Naive thymus-derived CD4-positive, alpha-beta T cell (primary cell): Measurements from ENCODE around the gene CLPTM1L. TPM values are rescaled to one million over a fixed set of nuclear protein-coding genes. Genes with fewer than 3 reads are reported as not detected.

ENCODE experiments used
- ATAC-seq: fragments of 150-1000 bp; cut with Tn5 transposase; 2 replicates; pipeline ENCODE4 v1.10.0; 2021; ENCODE audit warnings: mild to moderate bottlenecking, moderate library complexity
- CTCF ChIA-PET: fragments of 350-600 bp; sonication (Branson Sonifier 250); formaldehyde crosslinking; loops from one replicate; lab custom pipeline; 2021; ENCODE audit warnings: antibody characterized with exemption; lab: Charles Lee
- POLR2A ChIA-PET: fragments of 350-600 bp; sonication (Branson Sonifier 250); formaldehyde crosslinking; loops from one replicate; lab custom pipeline; 2021; ENCODE audit warnings: antibody characterized with exemption, inconsistent platforms; lab: Charles Lee
- DNase-seq, 9 donors: peaks; one replicate each; pipeline versions ENCODE4 v3.0.0 to v3.0.0-alpha.2; 2020 to 2022; ENCODE audit warnings: mixed read lengths in 1 of 9
- H3K27ac ChIP-seq: one replicate; pipeline ENCODE4 v1.7.0; 2013; ENCODE audit warnings: mild to moderate bottlenecking, low read depth, low read length, moderate library complexity
- H3K27me3 ChIP-seq, 2 donors: one replicate each; pipeline ENCODE4 v1.7.0; 2013; ENCODE audit warnings: low read length in 2 of 2, mild to moderate bottlenecking in 2 of 2, moderate library complexity in 2 of 2; ENCODE audit not compliant: control insufficient read depth in 2 of 2, insufficient read depth in 2 of 2
- H3K36me3 ChIP-seq, 3 experiments: 1 replicate in 2 of 3; 2 replicates in 1 of 3; pipeline ENCODE4 v1.7.0; 2013; ENCODE audit warnings: low read length in 3 of 3, mild to moderate bottlenecking in 3 of 3, moderate library complexity in 1 of 3; ENCODE audit not compliant: insufficient read depth in 3 of 3, control insufficient read depth in 2 of 3
- H3K4me1 ChIP-seq, 2 donors: one replicate each; pipeline ENCODE4 v1.7.0; 2013; ENCODE audit warnings: low read length in 2 of 2, mild to moderate bottlenecking in 2 of 2, moderate library complexity in 1 of 2; ENCODE audit not compliant: control insufficient read depth in 2 of 2, insufficient read depth in 2 of 2
- H3K4me3 ChIP-seq: 2 replicates; pipeline ENCODE4 v1.7.0; 2013; ENCODE audit warnings: mild to moderate bottlenecking, low read length
- H3K9me3 ChIP-seq, 3 experiments: 1 replicate in 2 of 3; 2 replicates in 1 of 3; pipeline ENCODE4 v1.7.0; 2013; ENCODE audit warnings: low read length in 3 of 3; ENCODE audit not compliant: control insufficient read depth in 2 of 3
- H3K27ac Mint-ChIP-seq, 9 donors: one replicate each; pipeline ENCODE4 v1.8.0; 2020 to 2022; ENCODE audit warnings: mixed read lengths in 9 of 9, mild to moderate bottlenecking in 8 of 9, moderate library complexity in 5 of 9, inconsistent platforms in 2 of 9
- H3K27me3 Mint-ChIP-seq, 5 donors: one replicate each; pipeline ENCODE4 v1.8.0; 2021 to 2022; ENCODE audit warnings: mixed read lengths in 5 of 5, mild to moderate bottlenecking in 1 of 5
- H3K36me3 Mint-ChIP-seq, 5 donors: one replicate each; pipeline ENCODE4 v1.8.0; 2020 to 2022; ENCODE audit warnings: mixed read lengths in 5 of 5, mild to moderate bottlenecking in 3 of 5, inconsistent platforms in 1 of 5
- H3K4me1 Mint-ChIP-seq, 7 donors: one replicate each; pipeline ENCODE4 v1.8.0; 2020 to 2022; ENCODE audit warnings: mixed read lengths in 7 of 7, mild to moderate bottlenecking in 3 of 7, inconsistent platforms in 1 of 7
- H3K4me3 Mint-ChIP-seq, 10 donors: one replicate each; pipeline ENCODE4 v1.8.0; 2020 to 2022; ENCODE audit warnings: mild to moderate bottlenecking in 10 of 10, mixed read lengths in 10 of 10, moderate library complexity in 6 of 10, inconsistent platforms in 2 of 10
- H3K9me3 Mint-ChIP-seq, 11 donors: one replicate each; pipeline ENCODE4 v1.8.0; 2020 to 2022; ENCODE audit warnings: mixed read lengths in 11 of 11, mild to moderate bottlenecking in 4 of 11, inconsistent platforms in 1 of 11, moderate library complexity in 1 of 11
- intact Hi-C, 2 donors: fragments of 100-400 bp; cut with micrococcal nuclease; formaldehyde crosslinking; loops; one replicate each; pipeline ENCODE4 v1.15.1; 2023
- polyA plus RNA-seq, 2 donors: library from polyadenylated mRNA; unstranded; fragments of 300-500 nt; fragmentation: Illumina TruSeq; gene quantifications; one replicate each; pipeline ENCODE4 v1.2.3, GENCODE V29; 2021
- total RNA-seq, 6 experiments: library from RNA in 5 of 6; stranded (reverse) in 5 of 6; gene quantifications; 1 replicate in 5 of 6; 2 replicates in 1 of 6; pipeline ENCODE4 v1.2.3 and lab custom pipeline; 2021 to 2026

The CLPTM1L gene
- total and polyA plus RNA-seq, 7 experiments from 2014 or later: 27.7 to 104 (median 67.6) TPM

DNA sequence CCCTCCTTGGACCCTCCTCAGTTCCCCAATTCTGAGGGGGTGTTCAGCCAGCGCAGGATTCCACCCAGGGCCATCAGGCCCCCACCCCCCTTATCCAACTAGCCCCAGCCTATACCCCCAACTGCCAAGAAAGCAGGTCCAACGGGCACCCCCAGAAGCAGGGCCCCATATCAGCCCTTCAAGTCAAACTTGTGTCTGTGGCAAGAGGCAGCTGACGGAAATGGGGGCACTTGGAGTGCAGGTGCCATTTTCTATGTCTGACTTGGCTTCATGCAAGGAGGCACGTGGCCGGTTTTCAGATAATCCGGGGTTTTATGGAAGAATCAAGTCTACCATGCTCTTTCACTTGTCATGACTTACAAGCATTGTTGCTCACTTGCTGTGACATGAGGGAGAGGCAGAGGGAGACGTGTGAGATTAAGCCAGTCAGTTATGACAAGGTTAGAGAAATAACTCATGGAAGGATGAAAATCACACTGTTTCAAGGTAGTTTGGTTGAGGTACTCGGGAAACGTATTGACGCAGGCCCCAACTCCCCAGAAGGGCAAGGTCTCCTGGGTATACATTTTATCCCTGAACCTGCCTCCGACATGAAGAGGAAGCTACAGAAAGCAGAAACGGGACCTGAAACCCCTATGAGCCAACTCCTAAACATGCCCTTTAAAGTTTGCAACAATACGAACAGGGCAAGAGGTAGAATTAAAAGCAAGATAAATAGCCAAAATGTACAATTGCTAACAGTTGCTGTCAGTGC, 26.5 kb upstream of the CLPTM1L start:
- Histone ChIP-seq H3K4me3 (no peak overlapping the region), H3K4me1 (peaks cover 0 to 15% of the 10 kb centered on the region in 2 donors), H3K36me3 (no peaks in the 10 kb centered on the region), H3K27me3 (no peaks in the 10 kb centered on the region), H3K9me3 (no peaks in the 10 kb centered on the region), H3K27ac (no peak overlapping the region)
- ChIA-PET CTCF (interaction anchor here (1.2 kb wide), 1 partner anchor 11 kb away, joined by 4 read pairs; no protein-coding TSS in a partner anchor), POLR2A (no interaction called here)
- Mint-ChIP-seq H3K36me3 (no peaks in the 10 kb centered on the region), H3K27me3 (peaks cover 0 to 13% (median 0%) of the 10 kb centered on the region in 5 donors), H3K4me1 (peaks cover 0 to 2% (median 0%) of the 10 kb centered on the region in 7 donors), H3K4me3 (no peak overlapping the region), H3K27ac (no peak overlapping the region), H3K9me3 (no peaks in the 10 kb centered on the region)
- ATAC-seq: peak; percentile 28
- no peak for DNase-seq
- intact Hi-C loops: no loop called here

DNA sequence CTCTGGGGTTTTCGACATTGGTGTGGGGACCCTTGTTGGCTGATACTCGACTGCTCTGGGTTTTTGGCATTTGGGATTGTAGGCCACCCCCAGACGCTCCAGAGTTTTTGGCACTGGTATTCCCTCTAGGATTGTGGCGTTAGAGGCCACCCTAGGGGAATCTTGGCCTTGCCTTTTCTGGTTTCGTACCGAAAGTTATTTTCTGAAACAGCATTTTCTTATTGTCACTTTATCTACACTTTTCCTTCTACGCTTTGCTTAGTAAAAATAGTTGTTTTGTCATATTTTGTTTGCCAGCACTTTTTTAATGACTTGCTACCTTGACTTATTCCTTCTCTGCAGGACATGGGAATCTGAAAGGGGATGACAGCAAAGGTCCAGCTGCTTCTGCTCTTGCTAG, 25.1 kb upstream of the CLPTM1L start:
- Mint-ChIP-seq H3K4me3 (no peak overlapping the region), H3K9me3 (no peaks in the 10 kb centered on the region), H3K4me1 (peaks cover 0 to 2% (median 0%) of the 10 kb centered on the region in 7 donors), H3K27ac (no peak overlapping the region), H3K36me3 (no peaks in the 10 kb centered on the region), H3K27me3 (peaks cover 0 to 12% (median 0%) of the 10 kb centered on the region in 5 donors)
- DNase-seq: no peak
- ATAC-seq: no peak
- Histone ChIP-seq H3K9me3 (no peaks in the 10 kb centered on the region), H3K27me3 (no peaks in the 10 kb centered on the region), H3K36me3 (no peaks in the 10 kb centered on the region), H3K4me3 (no peak overlapping the region), H3K27ac (no peak overlapping the region), H3K4me1 (peaks cover 0 to 7% of the 10 kb centered on the region in 2 donors)
- POLR2A ChIA-PET: no interaction called here
- intact Hi-C loops: no loop called here
- CTCF ChIA-PET: no interaction called here

- DNase-seq (no peak), ATAC-seq (no peak)
- peaks cover 0 to 13% (median 6%) of the 10 kb centered on the region in 5 donors for H3K27me3 Mint-ChIP-seq
- intact Hi-C loops: no loop called here
- ChIA-PET POLR2A (no interaction called here), CTCF (no interaction called here)
- Histone ChIP-seq H3K27ac (no peak overlapping the region), H3K4me1 (no peaks in the 10 kb centered on the region), H3K36me3 (no peaks in the 10 kb centered on the region), H3K4me3 (no peak overlapping the region), H3K9me3 (no peaks in the 10 kb centered on the region), H3K27me3 (no peaks in the 10 kb centered on the region)
- peak overlapping the region in 1 of 9 donors; percentile 33 for H3K27ac Mint-ChIP-seq
- no peak overlapping the region for H3K4me3 Mint-ChIP-seq
- H3K9me3 Mint-ChIP-seq: no peaks in the 10 kb centered on the region
- H3K4me1 Mint-ChIP-seq: no peaks in the 10 kb centered on the region
- no peaks in the 10 kb centered on the region for H3K36me3 Mint-ChIP-seq
These were observed 23.9 kb upstream of the CLPTM1L start for GRCh38 chr5:1368756-1369155.

- H3K36me3 Mint-ChIP-seq: no peaks in the 10 kb centered on the region
These were observed 23.3 kb upstream of the CLPTM1L start for GRCh38 chr5:1368236-1368635.

GRCh38 chr5:1367149-1367548, 22.2 kb upstream of the CLPTM1L start:
- no peaks in the 10 kb centered on the region for H3K4me1 ChIP-seq
- no peaks in the 10 kb centered on the region for H3K36me3 Mint-ChIP-seq
- POLR2A ChIA-PET: no interaction called here
- no peak for ATAC-seq
- no peak overlapping the region for H3K4me3 Mint-ChIP-seq
- intact Hi-C loops: no loop called here
- no peak overlapping the region for H3K4me3 ChIP-seq
- peaks cover 0 to 14% (median 10%) of the 10 kb centered on the region in 5 donors for H3K27me3 Mint-ChIP-seq
- H3K27ac ChIP-seq: no peak overlapping the region
- H3K36me3 ChIP-seq: no peaks in the 10 kb centered on the region
- no peaks in the 10 kb centered on the region for H3K27me3 ChIP-seq
- H3K9me3 ChIP-seq: no peaks in the 10 kb centered on the region
- no peak overlapping the region for H3K27ac Mint-ChIP-seq
- CTCF ChIA-PET: no interaction called here
- H3K9me3 Mint-ChIP-seq: no peaks in the 10 kb centered on the region
- DNase-seq: no peak
- H3K4me1 Mint-ChIP-seq: no peaks in the 10 kb centered on the region

More at GRCh38 chr5:1368236-1368635, 23.3 kb upstream of the CLPTM1L start:
- DNase-seq: no peak
- H3K4me3 ChIP-seq: no peak overlapping the region
- ChIA-PET POLR2A (no interaction called here), CTCF (no interaction called here)
- Mint-ChIP-seq H3K4me3 (no peak overlapping the region), H3K27ac (no peak overlapping the region), H3K27me3 (peaks cover 0 to 13% (median 8%) of the 10 kb centered on the region in 5 donors), H3K4me1 (no peaks in the 10 kb centered on the region), H3K9me3 (no peaks in the 10 kb centered on the region)
- ATAC-seq: no peak
- H3K9me3 ChIP-seq: no peaks in the 10 kb centered on the region
- H3K36me3 ChIP-seq: no peaks in the 10 kb centered on the region
- no peaks in the 10 kb centered on the region for H3K27me3 ChIP-seq
- no peaks in the 10 kb centered on the region for H3K4me1 ChIP-seq
- H3K27ac ChIP-seq: no peak overlapping the region
- intact Hi-C loops: no loop called here

DNA sequence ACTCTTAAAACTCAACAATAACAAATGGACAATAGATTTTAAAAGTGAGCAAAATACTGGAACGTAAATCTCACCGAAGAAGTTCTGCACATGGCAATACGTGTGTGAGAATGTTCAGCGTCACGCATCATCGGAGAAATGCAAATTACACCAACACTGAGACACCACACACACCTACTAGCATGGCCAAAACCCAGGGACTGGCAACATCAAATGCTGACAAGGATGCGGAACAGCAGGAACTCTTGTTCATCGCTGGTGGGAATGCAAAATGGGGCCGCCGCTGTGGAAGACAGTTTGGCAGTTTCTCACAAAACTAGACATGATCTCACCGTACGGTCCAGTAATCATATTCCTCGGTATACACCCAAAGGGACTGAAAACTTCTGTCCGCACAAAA, 21.6 kb upstream of the CLPTM1L start:
- ChIA-PET POLR2A (no interaction called here), CTCF (no interaction called here)
- Mint-ChIP-seq H3K4me3 (no peak overlapping the region), H3K27ac (no peak overlapping the region), H3K27me3 (peaks cover 0 to 14% (median 10%) of the 10 kb centered on the region in 5 donors), H3K9me3 (no peaks in the 10 kb centered on the region), H3K4me1 (no peaks in the 10 kb centered on the region), H3K36me3 (no peaks in the 10 kb centered on the region)
- no peaks in the 10 kb centered on the region for H3K36me3 ChIP-seq
- H3K9me3 ChIP-seq: no peaks in the 10 kb centered on the region
- H3K4me3 ChIP-seq: no peak overlapping the region
- H3K4me1 ChIP-seq: no peaks in the 10 kb centered on the region
- ATAC-seq (no peak), DNase-seq (no peak)
- H3K27ac ChIP-seq: no peak overlapping the region
- no peaks in the 10 kb centered on the region for H3K27me3 ChIP-seq
- intact Hi-C loops: no loop called here

DNA sequence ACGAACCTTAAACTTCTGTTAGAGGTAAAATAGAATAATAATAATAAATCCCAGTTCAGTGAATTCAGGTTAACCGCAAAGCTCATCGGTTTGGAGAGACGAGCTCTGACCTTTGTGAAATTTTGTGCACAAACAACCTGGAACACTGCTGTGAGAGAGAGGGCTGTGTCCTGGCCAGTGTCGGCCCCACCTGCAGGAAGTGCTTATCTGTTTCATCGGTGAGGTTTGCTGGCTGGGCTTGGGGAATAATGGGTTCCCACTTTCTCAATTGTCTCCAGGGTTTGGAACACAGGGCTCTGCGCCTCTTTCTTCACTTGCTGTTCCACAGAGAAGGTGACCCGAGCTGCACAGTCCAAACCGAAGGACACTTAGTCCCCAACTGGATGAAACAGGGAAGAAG, 19.3 kb upstream of the CLPTM1L start:
- intact Hi-C loops: no loop called here
- Histone ChIP-seq H3K9me3 (no peaks in the 10 kb centered on the region), H3K27me3 (no peaks in the 10 kb centered on the region), H3K27ac (no peak overlapping the region), H3K4me3 (no peak overlapping the region), H3K4me1 (no peaks in the 10 kb centered on the region), H3K36me3 (no peaks in the 10 kb centered on the region)
- Mint-ChIP-seq H3K4me3 (no peak overlapping the region), H3K27me3 (peaks cover 3 to 14% (median 10%) of the 10 kb centered on the region in 5 donors), H3K4me1 (no peaks in the 10 kb centered on the region), H3K9me3 (no peaks in the 10 kb centered on the region), H3K36me3 (no peaks in the 10 kb centered on the region), H3K27ac (no peak overlapping the region)
- DNase-seq (no peak), ATAC-seq (no peak)
- POLR2A ChIA-PET: no interaction called here
- CTCF ChIA-PET: no interaction called here
